HL-60 (cell line): ENCODE results near the gene RHCG.
"Not testable (repeated sequence)": the region's sequence is repeated elsewhere in the genome, so short reads cannot be mapped to it uniquely, and the experiment has no call there.

Experiments used
- DNase-seq, 2 experiments: peaks; one replicate each; pipeline ENCODE4 v3.0.0-alpha.2; 2010 to 2020; ENCODE audit warnings: low read depth in 1 of 2, low spot score in 1 of 2
- H3K27ac ChIP-seq: fragments of 250-450 bp; sonication (Bioruptor Pico); replicated peaks from 2 replicates; pipeline ENCODE4 v1.5.1; 2020; ENCODE audit warnings: mild to moderate bottlenecking, moderate library complexity
- H3K27me3 ChIP-seq: fragments of 250-450 bp; sonication (Bioruptor Pico); 2 replicates; pipeline ENCODE4 v1.5.1; 2021; ENCODE audit warnings: mild to moderate bottlenecking, moderate library complexity; ENCODE audit not compliant: insufficient read depth, poor library complexity, severe bottlenecking
- H3K4me3 ChIP-seq: replicated peaks from 2 replicates; pipeline ENCODE4 v1.5.1; 2011; ENCODE audit warnings: mild to moderate bottlenecking, control low read depth, low read length; ENCODE audit not compliant: insufficient read depth
- CTCF ChIP-seq: IDR thresholded peaks from one replicate; pipeline ENCODE4 v1.5.1; 2011; ENCODE audit warnings: low read length, control low read depth, inconsistent platforms; ENCODE audit not compliant: insufficient read depth
- GABPA ChIP-seq: IDR thresholded peaks from 2 replicates; pipeline ENCODE4 v1.6.1; 2012; ENCODE audit warnings: low read depth
- POLR2AphosphoS5 ChIP-seq: IDR thresholded peaks from 2 replicates; pipeline ENCODE4 v1.6.1; 2012; ENCODE audit warnings: low read depth
- REST ChIP-seq: IDR thresholded peaks from 2 replicates; pipeline ENCODE4 v1.6.1; 2012; ENCODE audit warnings: low read depth; ENCODE audit not compliant: insufficient replicate concordance
- SPI1 ChIP-seq: IDR thresholded peaks from 2 replicates; pipeline ENCODE4 v1.6.1; 2012; ENCODE audit warnings: low read depth, mild to moderate bottlenecking, borderline replicate concordance

The RHCG gene

GRCh38 chr15:89475661-89476060, 20.7 kb downstream of the RHCG start:
- H3K27ac ChIP-seq: no peak overlapping the region
- H3K4me3 ChIP-seq: no peak overlapping the region
- H3K27me3 ChIP-seq: peaks cover 2% of the 10 kb centered on the region
- DNase-seq: no peak
- TF ChIP-seq REST: no peak
- no peak for TF ChIP-seq GABPA
- no peak for TF ChIP-seq CTCF
- TF ChIP-seq POLR2AphosphoS5: no peak
- no peak for TF ChIP-seq SPI1

GRCh38 chr15:89472785-89473256, 23.6 kb downstream of the RHCG start:
- TF ChIP-seq POLR2AphosphoS5 (no peak), GABPA (no peak), REST (peak; percentile 83), CTCF (peak; percentile 93), SPI1 (no peak)
- no peak overlapping the region for H3K4me3 ChIP-seq
- no peak overlapping the region for H3K27ac ChIP-seq
- H3K27me3 ChIP-seq: no peaks in the 10 kb centered on the region
- DNase-seq: peak; percentile 56 to 80

GRCh38 chr15:89469426-89470096, 26.8 kb downstream of the RHCG start:
- Histone ChIP-seq H3K4me3 (no peak overlapping the region), H3K27ac (no peak overlapping the region), H3K27me3 (no peaks in the 10 kb centered on the region)
- no peak for DNase-seq
- no peak for TF ChIP-seq CTCF
- no peak for TF ChIP-seq GABPA
- TF ChIP-seq SPI1: no peak
- no peak for TF ChIP-seq REST
- TF ChIP-seq POLR2AphosphoS5: no peak

- DNase-seq, H3K27me3 ChIP-seq, H3K27ac ChIP-seq, H3K4me3 ChIP-seq: not testable (repeated sequence)
Observed at GRCh38 chr15:89468813-89469212, 27.6 kb downstream of the RHCG start.
